IMR-90 (cell line): ENCODE data around the gene EIF4E1B.

ENCODE experiments used
- CEBPB ChIP-seq: IDR thresholded peaks from 2 replicates; pipeline ENCODE4 v1.6.1; 2012; ENCODE audit warnings: low read depth, low read length, improper control_type of control experiment
- FOS ChIP-seq: fragments of 150-350 bp; IDR thresholded peaks from 2 replicates; pipeline ENCODE4 v1.6.1; 2016; ENCODE audit warnings: low read depth, low read length
- MAZ ChIP-seq: IDR thresholded peaks from 2 replicates; pipeline ENCODE4 v1.6.1; 2012; ENCODE audit warnings: low read depth, mild to moderate bottlenecking, low read length, improper control_type of control experiment, moderate library complexity, borderline replicate concordance
- NFE2L2 ChIP-seq: fragments of 150-350 bp; IDR thresholded peaks from 2 replicates; pipeline ENCODE4 v1.6.1; 2016; ENCODE audit warnings: low read depth, mild to moderate bottlenecking, low read length
- POLR2A ChIP-seq: IDR thresholded peaks from 2 replicates; pipeline ENCODE4 v1.6.1; 2012; ENCODE audit warnings: mild to moderate bottlenecking, low read depth, low read length
- RCOR1 ChIP-seq: IDR thresholded peaks from 2 replicates; pipeline ENCODE4 v1.6.1; 2012; ENCODE audit warnings: mild to moderate bottlenecking, low read length, improper control_type of control experiment; ENCODE audit not compliant: insufficient replicate concordance
- RFX5 ChIP-seq: IDR thresholded peaks from 2 replicates; pipeline ENCODE4 v1.8.0; 2012; ENCODE audit warnings: low read depth, mild to moderate bottlenecking, low read length, moderate library complexity
- SMC3 ChIP-seq: fragments of 150-350 bp; IDR thresholded peaks from 2 replicates; pipeline ENCODE4 v1.6.1; 2016; ENCODE audit warnings: low read depth, mild to moderate bottlenecking, antibody characterized with exemption, low read length, moderate library complexity
- TF ChIP-seq, protein P1 (sequence below): conservative IDR thresholded peaks from 2 replicates; pipeline ENCODE4 v1.5.1; 2012; ENCODE audit warnings: mild to moderate bottlenecking, low read depth, low read length, improper control_type of control experiment

DNA sequence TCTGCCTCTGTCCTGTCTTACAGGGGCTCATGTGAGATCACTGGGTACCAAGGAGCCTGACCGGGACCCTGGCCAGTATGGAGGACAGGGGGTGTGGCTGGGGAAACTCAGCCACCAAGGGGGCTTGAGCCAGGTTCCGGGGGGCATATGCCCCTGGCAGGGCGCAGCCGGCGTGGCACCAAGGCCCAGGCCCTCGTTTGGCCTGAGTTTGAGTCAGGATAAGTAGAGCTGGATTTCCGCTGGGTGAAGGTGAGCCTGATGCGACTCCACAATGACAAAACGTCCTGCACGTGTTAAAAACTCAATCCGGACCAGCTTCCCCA, 16.2 kb downstream of the EIF4E1B start:
- TF ChIP-seq, protein P1, sequence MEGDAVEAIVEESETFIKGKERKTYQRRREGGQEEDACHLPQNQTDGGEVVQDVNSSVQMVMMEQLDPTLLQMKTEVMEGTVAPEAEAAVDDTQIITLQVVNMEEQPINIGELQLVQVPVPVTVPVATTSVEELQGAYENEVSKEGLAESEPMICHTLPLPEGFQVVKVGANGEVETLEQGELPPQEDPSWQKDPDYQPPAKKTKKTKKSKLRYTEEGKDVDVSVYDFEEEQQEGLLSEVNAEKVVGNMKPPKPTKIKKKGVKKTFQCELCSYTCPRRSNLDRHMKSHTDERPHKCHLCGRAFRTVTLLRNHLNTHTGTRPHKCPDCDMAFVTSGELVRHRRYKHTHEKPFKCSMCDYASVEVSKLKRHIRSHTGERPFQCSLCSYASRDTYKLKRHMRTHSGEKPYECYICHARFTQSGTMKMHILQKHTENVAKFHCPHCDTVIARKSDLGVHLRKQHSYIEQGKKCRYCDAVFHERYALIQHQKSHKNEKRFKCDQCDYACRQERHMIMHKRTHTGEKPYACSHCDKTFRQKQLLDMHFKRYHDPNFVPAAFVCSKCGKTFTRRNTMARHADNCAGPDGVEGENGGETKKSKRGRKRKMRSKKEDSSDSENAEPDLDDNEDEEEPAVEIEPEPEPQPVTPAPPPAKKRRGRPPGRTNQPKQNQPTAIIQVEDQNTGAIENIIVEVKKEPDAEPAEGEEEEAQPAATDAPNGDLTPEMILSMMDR = no peak
- TF ChIP-seq POLR2A (no peak), RFX5 (no peak), CEBPB (no peak), RCOR1 (no peak), FOS (no peak), MAZ (no peak), NFE2L2 (no peak), SMC3 (no peak)
